ENCODE results near the gene INSC. TPM values are rescaled to one million over a fixed set of nuclear protein-coding genes. Genes with fewer than 3 reads are reported as not detected.
"Not testable (repeated sequence)": the region's sequence is repeated elsewhere in the genome, so short reads cannot be mapped to it uniquely, and the experiment has no call there.

INSC gene
- total and polyA plus RNA-seq, 2 of the 13 experiments (the other 11 are each of a cell fraction or from before 2014, with no cell fraction given), result 0.09 TPM; not detected in 1

DNA sequence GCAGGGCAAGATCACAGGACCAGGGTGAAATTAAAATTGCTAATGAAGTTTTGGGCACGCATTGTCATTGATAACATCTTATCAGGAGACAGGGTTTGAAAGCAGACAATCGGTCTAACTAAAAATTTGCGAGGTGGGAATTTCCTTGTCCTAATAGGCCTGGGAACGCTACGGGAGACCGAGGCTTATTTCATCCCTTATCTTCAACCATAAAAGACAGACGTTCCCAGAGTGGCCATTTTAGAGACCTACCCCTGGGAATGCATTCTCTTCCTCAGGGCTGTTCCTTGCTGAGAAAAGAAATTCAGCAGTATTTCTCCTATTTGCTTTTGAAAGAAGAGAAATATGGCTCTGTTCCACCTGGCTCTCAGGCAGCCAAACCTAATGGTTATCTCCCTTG lies 45.0 kb upstream of the INSC start:
- DNase-seq (ENCODE audit: low spot score); POLR2A ChIA-PET; BruUV-seq (replicated peaks); in situ Hi-C loops (cut with HindIII; ENCODE audit: extremely low pct_ligation_motif_present, low pct_unique_long_range_greater_than_20kb); H3K9ac ChIP-seq (ENCODE audit: insufficient read depth, low read depth, low read length); H3K9me3 ChIP-seq (ENCODE audit: low read length); H3K4me2 ChIP-seq (ENCODE audit: low read depth, low read length); H3K36me3 ChIP-seq (replicated peaks in 1 of 2; ENCODE audit: control insufficient read depth in 1 of 2, insufficient read depth in 2 of 2, low read length in 2 of 2); CTCF ChIA-PET (ENCODE audit: low intra/inter-chr PET ratio, low total read pairs); FAIRE-seq; H3K79me2 ChIP-seq (ENCODE audit: insufficient read depth, low read length); ATAC-seq; H3K4me3 ChIP-seq (replicated peaks in 1 of 3; ENCODE audit: insufficient read depth in 1 of 3, low read depth in 2 of 3, low read length in 3 of 3); H4K20me1 ChIP-seq (ENCODE audit: insufficient read depth, low read length); H3K27ac ChIP-seq (ENCODE audit: extremely low read length, insufficient read depth, low read length); H2AFZ ChIP-seq (ENCODE audit: low read length); intact Hi-C loops (cut with micrococcal nuclease; ENCODE audit: unreplicated experiment): not testable (repeated sequence)
- Histone ChIP-seq H3K27me3 (ENCODE audit: control insufficient read depth in 1 of 2, insufficient read depth in 2 of 2, low read length in 2 of 2) (peaks cover 5 to 30% of the 10 kb centered on the region in 2 experiments; a peak in 4 of 5 replicates), H3K4me1 (ENCODE audit: insufficient read depth, low read length) (peaks cover 12% of the 10 kb centered on the region)
- WGBS (ENCODE audit: low lambda C conversion rate), result 26% methylated on average over 7 of the region's 7 CpGs

DNA sequence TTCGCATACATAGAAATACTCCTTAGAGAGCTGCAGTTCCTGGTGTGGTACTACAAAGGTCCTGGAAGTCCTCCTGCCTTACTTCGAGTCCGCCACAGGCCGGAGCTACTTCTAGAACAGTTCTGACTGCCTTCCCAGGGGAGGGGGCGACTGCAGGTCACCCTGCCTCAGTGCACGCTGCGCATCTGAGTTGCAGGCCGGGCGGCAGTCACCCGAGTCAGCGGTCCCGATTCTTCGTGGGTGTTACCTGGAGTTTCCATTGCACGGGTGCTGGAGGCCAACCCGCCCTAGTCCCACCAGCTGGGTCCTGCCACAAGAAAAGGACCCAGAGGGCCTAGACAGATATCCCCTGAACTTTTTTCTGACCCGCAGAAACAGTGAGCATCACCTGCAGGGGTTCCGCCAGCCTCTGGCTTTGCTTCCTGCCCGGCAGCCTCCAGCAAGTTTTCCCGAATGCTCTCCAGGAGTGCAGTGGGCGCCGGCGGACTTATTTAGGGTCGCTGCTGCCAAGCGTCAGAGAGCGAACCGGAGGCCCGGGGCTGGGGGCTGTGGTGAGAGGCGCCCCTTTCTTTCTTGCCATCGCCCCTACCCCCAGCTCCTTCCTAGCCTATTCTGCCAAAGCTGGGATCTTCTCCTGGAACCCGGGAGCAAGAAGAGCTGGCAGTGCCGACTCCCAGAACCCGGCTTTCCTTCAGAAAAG lies 43.0 kb upstream of the INSC start:
- peaks cover 5 to 30% of the 10 kb centered on the region in 2 experiments; a peak in 4 of 5 replicates for H3K27me3 ChIP-seq (ENCODE audit: control insufficient read depth in 1 of 2, insufficient read depth in 2 of 2, low read length in 2 of 2)

More for the DNA sequence above, 43.0 kb upstream of the INSC start:
- TF ChIP-seq, protein P1, sequence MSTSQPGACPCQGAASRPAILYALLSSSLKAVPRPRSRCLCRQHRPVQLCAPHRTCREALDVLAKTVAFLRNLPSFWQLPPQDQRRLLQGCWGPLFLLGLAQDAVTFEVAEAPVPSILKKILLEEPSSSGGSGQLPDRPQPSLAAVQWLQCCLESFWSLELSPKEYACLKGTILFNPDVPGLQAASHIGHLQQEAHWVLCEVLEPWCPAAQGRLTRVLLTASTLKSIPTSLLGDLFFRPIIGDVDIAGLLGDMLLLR (CRISPR knock-in tag; IDR thresholded peaks at IDR 0.05), result no peak
- TF ChIP-seq, protein P2, sequence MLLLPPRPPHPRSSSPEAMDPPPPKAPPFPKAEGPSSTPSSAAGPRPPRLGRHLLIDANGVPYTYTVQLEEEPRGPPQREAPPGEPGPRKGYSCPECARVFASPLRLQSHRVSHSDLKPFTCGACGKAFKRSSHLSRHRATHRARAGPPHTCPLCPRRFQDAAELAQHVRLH (CRISPR knock-in tag; IDR thresholded peaks at IDR 0.05; ENCODE audit: borderline replicate concordance, low read depth), result no peak
- TF ChIP-seq, protein P3, sequence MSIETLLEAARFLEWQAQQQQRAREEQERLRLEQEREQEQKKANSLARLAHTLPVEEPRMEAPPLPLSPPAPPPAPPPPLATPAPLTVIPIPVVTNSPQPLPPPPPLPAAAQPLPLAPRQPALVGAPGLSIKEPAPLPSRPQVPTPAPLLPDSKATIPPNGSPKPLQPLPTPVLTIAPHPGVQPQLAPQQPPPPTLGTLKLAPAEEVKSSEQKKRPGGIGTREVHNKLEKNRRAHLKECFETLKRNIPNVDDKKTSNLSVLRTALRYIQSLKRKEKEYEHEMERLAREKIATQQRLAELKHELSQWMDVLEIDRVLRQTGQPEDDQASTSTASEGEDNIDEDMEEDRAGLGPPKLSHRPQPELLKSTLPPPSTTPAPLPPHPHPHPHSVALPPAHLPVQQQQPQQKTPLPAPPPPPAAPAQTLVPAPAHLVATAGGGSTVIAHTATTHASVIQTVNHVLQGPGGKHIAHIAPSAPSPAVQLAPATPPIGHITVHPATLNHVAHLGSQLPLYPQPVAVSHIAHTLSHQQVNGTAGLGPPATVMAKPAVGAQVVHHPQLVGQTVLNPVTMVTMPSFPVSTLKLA (IDR thresholded peaks at IDR 0.05), result no peak
- TF ChIP-seq POLR2G (IDR thresholded peaks at IDR 0.05; ENCODE audit: low read depth, low read length), result no peak
- no peak for TF ChIP-seq ZNF496 (CRISPR knock-in tag; IDR thresholded peaks at IDR 0.05; ENCODE audit: insufficient replicate concordance)
- no peak for TF ChIP-seq FOSL2 (CRISPR knock-in tag; IDR thresholded peaks at IDR 0.05)
- TF ChIP-seq HOXA5 (CRISPR knock-in tag; IDR thresholded peaks at IDR 0.05), result no peak
- no peak for TF ChIP-seq SP4 (CRISPR knock-in tag; IDR thresholded peaks at IDR 0.05)
- TF ChIP-seq REPIN1 (CRISPR knock-in tag; IDR thresholded peaks at IDR 0.05; ENCODE audit: borderline replicate concordance, low read depth), result no peak
- no peak for TF ChIP-seq HIVEP1 (CRISPR knock-in tag; IDR thresholded peaks at IDR 0.05)
- TF ChIP-seq IRF2 (CRISPR knock-in tag; IDR thresholded peaks at IDR 0.05), result no peak
- no peak for TF ChIP-seq ZNF790 (CRISPR knock-in tag; IDR thresholded peaks at IDR 0.05; ENCODE audit: borderline replicate concordance)
- no peak for TF ChIP-seq SALL2 (CRISPR knock-in tag; IDR thresholded peaks at IDR 0.05)
- TF ChIP-seq, protein P4, sequence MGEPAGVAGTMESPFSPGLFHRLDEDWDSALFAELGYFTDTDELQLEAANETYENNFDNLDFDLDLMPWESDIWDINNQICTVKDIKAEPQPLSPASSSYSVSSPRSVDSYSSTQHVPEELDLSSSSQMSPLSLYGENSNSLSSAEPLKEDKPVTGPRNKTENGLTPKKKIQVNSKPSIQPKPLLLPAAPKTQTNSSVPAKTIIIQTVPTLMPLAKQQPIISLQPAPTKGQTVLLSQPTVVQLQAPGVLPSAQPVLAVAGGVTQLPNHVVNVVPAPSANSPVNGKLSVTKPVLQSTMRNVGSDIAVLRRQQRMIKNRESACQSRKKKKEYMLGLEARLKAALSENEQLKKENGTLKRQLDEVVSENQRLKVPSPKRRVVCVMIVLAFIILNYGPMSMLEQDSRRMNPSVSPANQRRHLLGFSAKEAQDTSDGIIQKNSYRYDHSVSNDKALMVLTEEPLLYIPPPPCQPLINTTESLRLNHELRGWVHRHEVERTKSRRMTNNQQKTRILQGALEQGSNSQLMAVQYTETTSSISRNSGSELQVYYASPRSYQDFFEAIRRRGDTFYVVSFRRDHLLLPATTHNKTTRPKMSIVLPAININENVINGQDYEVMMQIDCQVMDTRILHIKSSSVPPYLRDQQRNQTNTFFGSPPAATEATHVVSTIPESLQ (CRISPR knock-in tag; conservative IDR thresholded peaks at IDR 0.05), result no peak
- CTCF ChIA-PET (ENCODE audit: low intra/inter-chr PET ratio, low total read pairs), result no interaction called here
- Histone ChIP-seq H3K9me3 (ENCODE audit: low read length) (no peaks in the 10 kb centered on the region), H4K20me1 (ENCODE audit: insufficient read depth, low read length) (no peaks in the 10 kb centered on the region), H2AFZ (ENCODE audit: low read length) (no peak overlapping the region), H3K4me2 (ENCODE audit: low read depth, low read length) (no peak overlapping the region), H3K27ac (ENCODE audit: extremely low read length, insufficient read depth, low read length) (no peak overlapping the region), H3K9ac (ENCODE audit: insufficient read depth, low read depth, low read length) (no peak overlapping the region), H3K4me1 (ENCODE audit: insufficient read depth, low read length) (peaks cover 12% of the 10 kb centered on the region), H3K4me3 (replicated peaks in 1 of 3; ENCODE audit: insufficient read depth in 1 of 3, low read depth in 2 of 3, low read length in 3 of 3) (no peak overlapping the region), H3K36me3 (replicated peaks in 1 of 2; ENCODE audit: control insufficient read depth in 1 of 2, insufficient read depth in 2 of 2, low read length in 2 of 2) (no peaks in the 10 kb centered on the region), H3K79me2 (ENCODE audit: insufficient read depth, low read length) (no peaks in the 10 kb centered on the region)
- ATAC-seq, result no peak
- FAIRE-seq, result no peak
- intact Hi-C loops (cut with micrococcal nuclease; ENCODE audit: unreplicated experiment) (no loop called here), in situ Hi-C loops (cut with HindIII; ENCODE audit: extremely low pct_ligation_motif_present, low pct_unique_long_range_greater_than_20kb) (no loop called here)
- POLR2A ChIA-PET, result no interaction called here
- no TSS peak for BruUV-seq (replicated peaks)
- WGBS (ENCODE audit: low lambda C conversion rate), result 50% methylated on average over 8 of the region's 32 CpGs
- no peak for DNase-seq (ENCODE audit: low spot score)

All from HepG2 (cell line).